HepG2 (cell line): Measurements from ENCODE around the gene SEPHS1. TPM values are rescaled to one million over a fixed set of nuclear protein-coding genes. Genes with fewer than 3 reads are reported as not detected.
A peak's percentile ranks its signal among the peaks of the same experiment; 100 is the strongest.

Experiments
- ATAC-seq: fragments of 200-7000 bp; cut with Tn5 transposase; 3 replicates; pipeline ENCODE4 v1.9.1; 2020; ENCODE audit warnings: mild to moderate bottlenecking, moderate library complexity
- BruUV-seq: library from RNA; stranded (reverse); fragments of 400-500 nt; replicated peaks from 2 replicates; lab custom pipeline; 2021; lab: Mats Ljungman, UMichigan
- CTCF ChIA-PET: fragments of 300-600 bp; formaldehyde crosslinking; extraction: SDS; loops from one replicate; lab custom pipeline; 2021; ENCODE audit warnings: low total read pairs, inconsistent platforms, low intra/inter-chr PET ratio; lab: Yijun Ruan, JAX
- POLR2A ChIA-PET: fragments of 350-600 bp; sonication (Branson Sonifier 250); formaldehyde crosslinking; loops from one replicate; lab custom pipeline; 2020; ENCODE audit warnings: antibody characterized with exemption, inconsistent platforms; lab: Yijun Ruan, JAX
- DNase-seq: peaks from one replicate; pipeline ENCODE4 v3.0.0-alpha.2; 2015; ENCODE audit warnings: low spot score
- FAIRE-seq: peaks from 3 replicates; lab custom pipeline; 2011; peaks lifted over from hg19 to GRCh38; lab: Jason Lieb, UNC
- H2AFZ ChIP-seq: one replicate; pipeline ENCODE4 v1.6.1; 2011; ENCODE audit warnings: low read length, inconsistent platforms
- H3K27ac ChIP-seq: fragments of 300-600 bp; 3 replicates; pipeline ENCODE4 v1.8.0; 2011; ENCODE audit warnings: mixed run types, mild to moderate bottlenecking, mixed read lengths, low read length, inconsistent platforms; ENCODE audit not compliant: insufficient read depth; ENCODE audit errors: extremely low read length
- H3K27me3 ChIP-seq, 2 experiments: fragments of 200-600 bp in 1 of 2; 2 replicates in 1 of 2; 3 replicates in 1 of 2; pipeline versions ENCODE4 v1.6.0 to v1.8.0; 2011; ENCODE audit warnings: low read length in 2 of 2, mild to moderate bottlenecking in 2 of 2, moderate library complexity in 2 of 2, inconsistent platforms in 1 of 2; ENCODE audit not compliant: insufficient read depth in 2 of 2, control insufficient read depth in 1 of 2
- H3K36me3 ChIP-seq, 2 experiments: fragments of 200-600 bp in 1 of 2; replicated peaks in 1 of 2; 2 replicates in 1 of 2; 3 replicates in 1 of 2; pipeline versions ENCODE4 v1.5.1 to v1.8.0; 2011; ENCODE audit warnings: low read length in 2 of 2, inconsistent platforms in 1 of 2; ENCODE audit not compliant: insufficient read depth in 2 of 2, control insufficient read depth in 1 of 2
- H3K4me1 ChIP-seq: 2 replicates; pipeline ENCODE4 v1.5.1; 2012; ENCODE audit warnings: low read length, inconsistent platforms; ENCODE audit not compliant: insufficient read depth
- H3K4me2 ChIP-seq: 2 replicates; pipeline ENCODE4 v1.6.0; 2011; ENCODE audit warnings: low read depth, low read length, inconsistent platforms
- H3K4me3 ChIP-seq, 3 experiments: fragments of 200-600 bp in 1 of 3; sonication (generic), shearing (Covaris generic) in 1 of 3; replicated peaks in 1 of 3; 2 replicates each; pipeline ENCODE4 v1.5.1; 2011 to 2016; ENCODE audit warnings: low read length in 3 of 3, inconsistent platforms in 2 of 3, low read depth in 2 of 3, mild to moderate bottlenecking in 2 of 3, control low read depth in 1 of 3, mixed read lengths in 1 of 3; ENCODE audit not compliant: insufficient read depth in 1 of 3
- H3K79me2 ChIP-seq: one replicate; pipeline ENCODE4 v1.6.1; 2011; ENCODE audit warnings: low read length, inconsistent platforms; ENCODE audit not compliant: insufficient read depth
- H3K9ac ChIP-seq: 2 replicates; pipeline ENCODE4 v1.6.0; 2011; ENCODE audit warnings: mild to moderate bottlenecking, low read depth, low read length, inconsistent platforms; ENCODE audit not compliant: insufficient read depth
- H3K9me3 ChIP-seq: 2 replicates; pipeline ENCODE4 v1.5.1; 2012; ENCODE audit warnings: mild to moderate bottlenecking, low read length
- H4K20me1 ChIP-seq: 2 replicates; pipeline ENCODE4 v1.6.0; 2011; ENCODE audit warnings: inconsistent platforms, mild to moderate bottlenecking, low read length, moderate library complexity; ENCODE audit not compliant: insufficient read depth
- ATF7 ChIP-seq, 2 experiments: fragments of 450-650 bp in 1 of 2; sonication (generic) in 1 of 2; formaldehyde crosslinking in 1 of 2; IDR thresholded peaks; 2 replicates each; pipeline versions ENCODE4 v1.4.0 to v1.6.1; 2016 to 2020; ENCODE audit warnings: antibody characterized with exemption in 1 of 2, mild to moderate bottlenecking in 1 of 2, missing genetic modification reagents in 1 of 2
- MXI1 ChIP-seq: IDR thresholded peaks from 3 replicates; pipeline ENCODE4 v1.6.1; 2012; ENCODE audit warnings: low read depth, low read length, inconsistent platforms, borderline replicate concordance
- WGBS: methylation state at CpG from one replicate; pipeline ENCODE4 v1.1.6; 2017; ENCODE audit warnings: low lambda C conversion rate; 5-methylcytosine and 5-hydroxymethylcytosine counted together
- in situ Hi-C: cut with HindIII; loops from 2 replicates; pipeline ENCODE4 v1.10.0; 2017; ENCODE audit warnings: low pct_unique_long_range_greater_than_20kb; ENCODE audit not compliant: extremely low pct_ligation_motif_present
- intact Hi-C: fragments of 100-400 bp; cut with micrococcal nuclease; formaldehyde crosslinking; loops from one replicate; pipeline ENCODE4 v1.10.0; 2022; ENCODE audit not compliant: unreplicated experiment
- polyA plus RNA-seq, 8 experiments: library from polyadenylated mRNA; depleted of rRNA in 3 of 8; stranded (reverse) in 7 of 8; unstranded in 1 of 8; fragments of >200 nt; fragmentation: Illumina TruSeq in 4 of 8; extraction: Trizol in 4 of 8; gene quantifications; 2 replicates each; pipeline versions ENCODE4 v1.2.1 to v1.2.3, GENCODE V29; 2011 to 2016; ENCODE audit warnings: low read depth in 4 of 8, missing spikeins in 1 of 8, mixed read lengths in 1 of 8; ENCODE audit not compliant: insufficient read depth in 1 of 8
- total RNA-seq, 5 experiments: library from RNA; depleted of rRNA; stranded (reverse); fragments of >200 nt; fragmentation: Illumina TruSeq; extraction: Trizol; gene quantifications; 2 replicates each; pipeline ENCODE4 v1.2.3, GENCODE V29; 2016; ENCODE audit warnings: low read depth in 1 of 5
- TF ChIP-seq, protein P1 (sequence below): IDR thresholded peaks from 2 replicates; pipeline ENCODE4 v1.6.1; 2012; ENCODE audit warnings: low read depth, low read length, improper control_type of control experiment

Gene SEPHS1
- total and polyA plus RNA-seq, 2 of the 13 experiments (the other 11 are each of a cell fraction or from before 2014, with no cell fraction given) = 57.8 to 61.5 TPM

DNA sequence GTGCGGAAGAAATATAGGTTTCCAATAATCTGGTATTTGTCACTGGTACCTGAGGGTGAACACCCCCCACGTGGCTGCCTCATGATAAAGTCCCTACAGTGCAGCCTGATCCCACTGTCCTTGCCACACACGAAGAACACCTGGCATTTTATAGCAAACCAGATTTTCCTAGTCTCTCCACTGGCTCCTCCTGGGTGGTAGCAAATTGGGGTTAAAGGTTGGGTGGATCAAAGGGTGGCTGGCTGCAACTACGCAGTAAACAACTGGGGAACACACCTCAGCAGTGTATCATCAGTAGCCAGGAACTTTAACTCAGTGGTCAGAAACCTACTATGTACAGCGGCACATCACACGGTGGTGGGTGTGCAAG is 10.3 kb downstream of the SEPHS1 start:
- intact Hi-C loops = no loop called here
- TF ChIP-seq, protein P1, sequence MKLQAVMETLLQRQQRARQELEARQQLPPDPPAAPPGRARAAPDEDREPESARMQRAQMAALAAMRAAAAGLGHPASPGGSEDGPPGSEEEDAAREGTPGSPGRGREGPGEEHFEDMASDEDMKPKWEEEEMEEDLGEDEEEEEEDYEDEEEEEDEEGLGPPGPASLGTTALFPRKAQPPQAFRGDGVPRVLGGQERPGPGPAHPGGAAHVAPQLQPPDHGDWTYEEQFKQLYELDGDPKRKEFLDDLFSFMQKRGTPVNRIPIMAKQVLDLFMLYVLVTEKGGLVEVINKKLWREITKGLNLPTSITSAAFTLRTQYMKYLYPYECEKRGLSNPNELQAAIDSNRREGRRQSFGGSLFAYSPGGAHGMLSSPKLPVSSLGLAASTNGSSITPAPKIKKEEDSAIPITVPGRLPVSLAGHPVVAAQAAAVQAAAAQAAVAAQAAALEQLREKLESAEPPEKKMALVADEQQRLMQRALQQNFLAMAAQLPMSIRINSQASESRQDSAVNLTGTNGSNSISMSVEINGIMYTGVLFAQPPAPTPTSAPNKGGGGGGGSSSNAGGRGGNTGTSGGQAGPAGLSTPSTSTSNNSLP = no peak
- no peak overlapping the region for H3K4me3 ChIP-seq
- H2AFZ ChIP-seq = no peak overlapping the region
- in situ Hi-C loops = no loop called here
- no peak for FAIRE-seq
- no peak overlapping the region for H3K9ac ChIP-seq
- 94% methylated on average over 6 of the region's 6 CpGs for WGBS
- no peak overlapping the region for H3K27ac ChIP-seq
- peaks cover 9% of the 10 kb centered on the region for H3K79me2 ChIP-seq
- no peak for ATAC-seq
- H3K4me1 ChIP-seq = no peaks in the 10 kb centered on the region
- no peaks in the 10 kb centered on the region for H3K9me3 ChIP-seq
- H3K36me3 ChIP-seq = peaks cover 9 to 44% of the 10 kb centered on the region in 2 experiments
- ChIA-PET CTCF (no interaction called here), POLR2A (no interaction called here)
- H3K27me3 ChIP-seq = no peaks in the 10 kb centered on the region
- no peaks in the 10 kb centered on the region for H4K20me1 ChIP-seq
- no TSS peak for BruUV-seq
- H3K4me2 ChIP-seq = no peak overlapping the region
- no peak for DNase-seq

DNA sequence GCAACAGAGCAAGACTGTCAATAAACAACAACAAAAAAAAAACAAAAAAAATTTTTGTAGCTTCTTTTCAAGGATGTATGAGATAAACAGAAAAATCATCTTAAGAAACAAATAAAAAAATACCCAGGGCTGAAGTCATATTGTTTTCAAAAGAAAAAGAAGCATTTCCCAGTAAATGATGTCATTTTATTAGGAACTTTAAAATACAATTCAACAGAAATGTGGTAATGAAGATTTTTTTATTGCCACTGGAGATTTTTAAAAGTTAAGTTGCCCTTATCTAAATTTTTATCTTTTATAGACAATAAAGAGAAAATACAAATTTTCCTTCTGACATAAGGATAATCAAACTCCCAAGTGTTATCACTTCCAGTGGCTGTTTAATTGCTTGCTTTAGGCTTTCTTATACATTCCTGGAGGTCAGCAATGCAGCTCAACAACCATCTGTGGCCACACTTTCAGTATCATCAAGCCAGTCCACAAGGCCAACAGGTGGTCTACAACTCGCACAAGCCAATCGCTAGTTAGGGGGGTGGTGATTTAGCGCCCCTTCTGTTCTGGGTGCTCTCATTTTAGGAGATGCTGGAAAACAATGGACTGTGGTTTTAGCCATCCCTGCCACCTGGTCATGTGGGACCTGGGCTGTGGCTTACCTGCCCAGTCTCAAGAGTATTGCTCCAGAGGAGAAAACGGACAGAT is 10.8 kb downstream of the SEPHS1 start:
- in situ Hi-C loops (no loop called here), intact Hi-C loops (no loop called here)
- Histone ChIP-seq H3K9ac (no peak overlapping the region), H3K4me3 (no peak overlapping the region), H3K4me2 (no peak overlapping the region), H4K20me1 (no peaks in the 10 kb centered on the region), H3K4me1 (no peaks in the 10 kb centered on the region), H3K36me3 (peaks cover 10 to 44% of the 10 kb centered on the region in 2 experiments), H2AFZ (no peak overlapping the region), H3K9me3 (no peaks in the 10 kb centered on the region), H3K79me2 (peaks cover 5% of the 10 kb centered on the region), H3K27me3 (no peaks in the 10 kb centered on the region), H3K27ac (no peak overlapping the region)
- ATAC-seq (no peak), DNase-seq (no peak), FAIRE-seq (no peak)
- BruUV-seq = no TSS peak
- ChIA-PET CTCF (no interaction called here), POLR2A (no interaction called here)
- TF ChIP-seq ATF7 (IDR thresholded peaks at IDR 0.05) (peak; percentile 52), ATF7 (CRISPR knock-in tag; IDR thresholded peaks at IDR 0.05) (no peak), MXI1 (no peak)
- 97% methylated on average over 4 of the region's 4 CpGs for WGBS
